Kidney epithelial cell (primary cell): ENCODE results near the gene SOWAHB. TPM values are rescaled to one million over a fixed set of nuclear protein-coding genes. Genes with fewer than 3 reads are reported as not detected.
A peak's percentile ranks its signal among the peaks of the same experiment; 100 is the strongest.

ENCODE experiments used
- DNase-seq: peaks from one replicate; pipeline ENCODE4 v3.0.0-alpha.2; 2010; ENCODE audit warnings: low read depth
- H3K27me3 ChIP-seq: 2 replicates; pipeline ENCODE4 v1.6.0; 2011; ENCODE audit warnings: low read length; ENCODE audit not compliant: control insufficient read depth, insufficient read depth
- H3K36me3 ChIP-seq: 2 replicates; pipeline ENCODE4 v1.5.1; 2011; ENCODE audit warnings: low read length; ENCODE audit not compliant: control insufficient read depth, insufficient read depth
- H3K4me3 ChIP-seq: 2 replicates; pipeline ENCODE4 v1.5.1; 2011; ENCODE audit warnings: low read depth, mild to moderate bottlenecking, control low read depth, low read length
- total RNA-seq: library from RNA; depleted of rRNA; stranded (reverse); fragments of >200 nt; gene quantifications from 2 replicates; pipeline ENCODE4 v1.2.3, GENCODE V29; 2015
- TF ChIP-seq, protein P1 (sequence below): IDR thresholded peaks from 2 replicates; pipeline ENCODE4 v1.5.1; 2011; ENCODE audit warnings: mild to moderate bottlenecking, moderate library complexity, low read length, control low read depth, inconsistent platforms; ENCODE audit not compliant: insufficient read depth, poor library complexity, severe bottlenecking

Gene SOWAHB
- total RNA-seq, 1 donor from 2014 or later = 21.3 TPM

DNA sequence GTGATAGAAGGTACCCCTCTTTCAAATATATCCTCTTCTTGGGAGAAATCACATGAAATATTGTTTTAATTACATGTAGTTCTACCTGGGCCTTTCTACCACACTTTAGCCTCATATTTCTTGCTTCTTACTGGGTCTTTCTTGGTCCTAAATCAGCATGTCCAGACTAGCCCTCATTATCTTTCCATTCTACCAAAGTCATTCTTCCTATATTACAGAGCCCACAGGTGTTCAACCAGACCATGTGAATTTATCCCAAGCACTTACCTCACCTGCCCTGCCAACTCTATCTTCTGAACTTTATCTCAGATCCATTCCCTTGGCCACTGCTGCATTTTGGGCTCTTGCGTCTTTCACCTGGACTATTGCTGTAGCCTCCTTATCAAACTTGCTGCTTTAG is 11.8 kb upstream of the SOWAHB start:
- H3K4me3 ChIP-seq = no peak overlapping the region
- no peaks in the 10 kb centered on the region for H3K36me3 ChIP-seq
- DNase-seq = no peak
- H3K27me3 ChIP-seq = no peaks in the 10 kb centered on the region
- TF ChIP-seq, protein P1, sequence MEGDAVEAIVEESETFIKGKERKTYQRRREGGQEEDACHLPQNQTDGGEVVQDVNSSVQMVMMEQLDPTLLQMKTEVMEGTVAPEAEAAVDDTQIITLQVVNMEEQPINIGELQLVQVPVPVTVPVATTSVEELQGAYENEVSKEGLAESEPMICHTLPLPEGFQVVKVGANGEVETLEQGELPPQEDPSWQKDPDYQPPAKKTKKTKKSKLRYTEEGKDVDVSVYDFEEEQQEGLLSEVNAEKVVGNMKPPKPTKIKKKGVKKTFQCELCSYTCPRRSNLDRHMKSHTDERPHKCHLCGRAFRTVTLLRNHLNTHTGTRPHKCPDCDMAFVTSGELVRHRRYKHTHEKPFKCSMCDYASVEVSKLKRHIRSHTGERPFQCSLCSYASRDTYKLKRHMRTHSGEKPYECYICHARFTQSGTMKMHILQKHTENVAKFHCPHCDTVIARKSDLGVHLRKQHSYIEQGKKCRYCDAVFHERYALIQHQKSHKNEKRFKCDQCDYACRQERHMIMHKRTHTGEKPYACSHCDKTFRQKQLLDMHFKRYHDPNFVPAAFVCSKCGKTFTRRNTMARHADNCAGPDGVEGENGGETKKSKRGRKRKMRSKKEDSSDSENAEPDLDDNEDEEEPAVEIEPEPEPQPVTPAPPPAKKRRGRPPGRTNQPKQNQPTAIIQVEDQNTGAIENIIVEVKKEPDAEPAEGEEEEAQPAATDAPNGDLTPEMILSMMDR = no peak

- Histone ChIP-seq H3K27me3 (no peaks in the 10 kb centered on the region), H3K36me3 (no peaks in the 10 kb centered on the region), H3K4me3 (no peak overlapping the region)
- peak; percentile 32 for DNase-seq
- TF ChIP-seq, protein P1 = no peak
Observed at GRCh38 chr4:76905521-76905920, 7.6 kb upstream of the SOWAHB start.

GRCh38 chr4:76904646-76905190 is 6.8 kb upstream of the SOWAHB start:
- DNase-seq = no peak
- Histone ChIP-seq H3K4me3 (no peak overlapping the region), H3K36me3 (no peaks in the 10 kb centered on the region), H3K27me3 (no peaks in the 10 kb centered on the region)
- TF ChIP-seq, protein P1 = no peak

- Histone ChIP-seq H3K27me3 (peaks cover 3% of the 10 kb centered on the region), H3K4me3 (no peak overlapping the region), H3K36me3 (no peaks in the 10 kb centered on the region)
- no peak for DNase-seq
- TF ChIP-seq, protein P1 = no peak
Observed at GRCh38 chr4:76902233-76902890, 4.4 kb upstream of the SOWAHB start.

DNA sequence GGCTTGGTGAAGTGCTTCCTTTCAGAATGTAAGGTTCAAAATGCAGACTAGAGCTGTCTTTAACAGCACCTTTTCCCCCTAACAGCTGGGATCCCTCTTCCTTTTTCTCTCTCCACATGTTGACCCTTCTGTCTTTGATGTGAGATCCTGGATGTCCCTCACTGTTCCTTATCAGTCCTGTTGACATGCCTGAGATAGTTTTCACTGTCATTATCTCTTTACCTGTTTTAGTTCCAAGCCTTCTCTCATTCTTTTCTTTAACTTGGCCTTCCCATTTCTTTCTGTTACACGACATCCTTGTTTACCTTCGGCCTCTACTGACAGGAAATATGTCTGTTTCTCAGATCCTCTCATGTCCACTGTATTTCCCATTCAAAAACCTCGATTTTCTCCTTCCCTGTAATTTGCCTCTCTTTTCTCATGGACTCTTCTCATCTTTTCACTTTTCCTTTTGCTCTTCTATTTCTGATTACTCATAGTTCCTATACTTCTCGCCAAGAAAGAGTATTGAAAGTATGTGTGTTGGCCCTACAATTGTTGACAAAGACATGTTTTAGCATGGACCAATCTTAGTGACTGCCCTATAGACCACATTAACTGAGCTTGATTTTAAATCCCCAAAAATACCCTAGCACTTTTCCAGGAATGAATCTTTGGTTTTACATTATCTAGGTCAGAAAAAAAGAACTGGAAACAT is 1.2 kb upstream of the SOWAHB start:
- Histone ChIP-seq H3K4me3 (no peak overlapping the region), H3K36me3 (no peaks in the 10 kb centered on the region), H3K27me3 (peaks cover 19% of the 10 kb centered on the region)
- DNase-seq = no peak
- TF ChIP-seq, protein P1 = no peak

DNA sequence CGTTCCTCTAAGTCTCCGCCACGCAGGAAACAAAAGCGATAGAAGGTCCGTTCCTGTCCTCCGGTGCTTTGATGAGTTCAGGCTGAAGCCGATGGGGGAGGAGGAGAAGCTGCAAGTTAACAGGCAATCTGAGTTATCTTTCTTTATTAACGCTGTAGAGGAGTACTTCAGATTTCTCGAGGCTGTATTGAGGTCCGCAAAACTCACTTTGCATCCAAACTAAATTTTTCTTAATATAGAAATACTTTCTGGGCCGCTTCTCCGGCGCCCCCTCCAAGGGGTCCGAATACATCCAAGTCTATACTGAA is 395 bp upstream of the SOWAHB start:
- DNase-seq = no peak
- H3K27me3 ChIP-seq = peaks cover 19% of the 10 kb centered on the region
- H3K4me3 ChIP-seq = peak overlapping the region; percentile 63
- TF ChIP-seq, protein P1 = no peak
- H3K36me3 ChIP-seq = no peaks in the 10 kb centered on the region
